ENCODE data around the gene TPK1. TPM values are rescaled to one million over a fixed set of nuclear protein-coding genes. Genes with fewer than 3 reads are reported as not detected.
"Not testable (repeated sequence)": the region's sequence is repeated elsewhere in the genome, so short reads cannot be mapped to it uniquely, and the experiment has no call there.

TPK1 gene
- polyA plus RNA-seq, 4 donors: 2.7 to 21.9 (median 15.3) TPM

- no peak for FAIRE-seq
- no peak overlapping the region for H3K27ac ChIP-seq (ENCODE audit: low read depth in 1 of 3, low read length in 2 of 3)
Observed at GRCh38 chr7:144818511-144818910, 17.3 kb downstream of the TPK1 start.

DNA sequence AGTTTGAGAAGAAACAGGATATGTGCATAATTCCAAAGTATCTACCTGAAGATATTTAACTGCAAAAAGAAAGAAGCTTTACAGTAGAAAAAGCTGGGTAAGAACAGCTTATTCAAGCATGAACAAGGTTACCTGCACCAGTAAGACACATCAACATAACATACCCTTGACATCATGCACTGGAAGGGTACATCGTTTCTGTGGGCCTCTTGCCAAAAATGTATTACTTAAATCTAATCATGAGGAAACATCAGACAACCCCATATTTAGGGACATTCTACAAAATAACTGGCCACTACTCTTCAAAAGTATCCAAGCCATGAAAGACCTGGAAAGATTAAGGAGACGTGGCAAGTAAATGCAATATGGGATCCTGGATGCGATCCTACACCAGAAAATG, 18.9 kb downstream of the TPK1 start:
- H3K27ac ChIP-seq (ENCODE audit: low read depth in 1 of 3, low read length in 2 of 3): no peak overlapping the region
- 74 to 83% (median 83%) methylated on average over 3 of the region's 3 CpGs for WGBS, 3 donors
- FAIRE-seq: no peak

More at GRCh38 chr7:144818511-144818910, 17.3 kb downstream of the TPK1 start:
- no peaks in the 10 kb centered on the region for H3K9me3 ChIP-seq (ENCODE audit: control insufficient read depth in 2 of 2, insufficient read depth in 1 of 2, low read depth in 1 of 2, low read length in 1 of 2)
- DNase-seq: no peak
- H3K4me3 ChIP-seq (ENCODE audit: low read depth in 1 of 3, low read length in 3 of 3): no peak overlapping the region
- 49 to 80% (median 57%) methylated on average over 4 of the region's 4 CpGs for WGBS, 3 donors
- no peaks in the 10 kb centered on the region for H3K27me3 ChIP-seq (ENCODE audit: control insufficient read depth in 3 of 3, insufficient read depth in 3 of 3, low read length in 3 of 3)
- H3K36me3 ChIP-seq (ENCODE audit: control insufficient read depth in 3 of 3, insufficient read depth in 2 of 3, low read depth in 1 of 3, low read length in 3 of 3): no peaks in the 10 kb centered on the region
- peaks cover 4 to 6% (median 5%) of the 10 kb centered on the region in 3 donors for H3K4me1 ChIP-seq (ENCODE audit: control insufficient read depth in 3 of 3, insufficient read depth in 2 of 3, low read depth in 1 of 3, low read length in 2 of 3)

GRCh38 chr7:144814299-144814698, 21.6 kb downstream of the TPK1 start:
- Histone ChIP-seq H3K9me3 (ENCODE audit: control insufficient read depth in 2 of 2, insufficient read depth in 1 of 2, low read depth in 1 of 2, low read length in 1 of 2) (no peaks in the 10 kb centered on the region), H3K36me3 (ENCODE audit: control insufficient read depth in 3 of 3, insufficient read depth in 2 of 3, low read depth in 1 of 3, low read length in 3 of 3) (no peaks in the 10 kb centered on the region), H3K27ac (ENCODE audit: low read depth in 1 of 3, low read length in 2 of 3) (no peak overlapping the region), H3K27me3 (ENCODE audit: control insufficient read depth in 3 of 3, insufficient read depth in 3 of 3, low read length in 3 of 3) (no peaks in the 10 kb centered on the region), H3K4me3 (ENCODE audit: low read depth in 1 of 3, low read length in 3 of 3) (no peak overlapping the region), H3K4me1 (ENCODE audit: control insufficient read depth in 3 of 3, insufficient read depth in 2 of 3, low read depth in 1 of 3, low read length in 2 of 3) (peaks cover 0 to 10% (median 0%) of the 10 kb centered on the region in 3 donors)
- WGBS, 3 donors: 88 to 95% (median 93%) methylated on average over 1 of the region's 1 CpG
- FAIRE-seq: no peak
- DNase-seq: no peak

More for the DNA sequence above, 18.9 kb downstream of the TPK1 start:
- H3K4me1 ChIP-seq (ENCODE audit: control insufficient read depth in 3 of 3, insufficient read depth in 2 of 3, low read depth in 1 of 3, low read length in 2 of 3): peaks cover under 1 to 10% (median 3%) of the 10 kb centered on the region in 3 donors
- H3K4me3 ChIP-seq (ENCODE audit: low read depth in 1 of 3, low read length in 3 of 3): no peak overlapping the region
- H3K36me3 ChIP-seq (ENCODE audit: control insufficient read depth in 3 of 3, insufficient read depth in 2 of 3, low read depth in 1 of 3, low read length in 3 of 3): no peaks in the 10 kb centered on the region
- H3K27me3 ChIP-seq (ENCODE audit: control insufficient read depth in 3 of 3, insufficient read depth in 3 of 3, low read length in 3 of 3): no peaks in the 10 kb centered on the region
- DNase-seq: no peak
- no peaks in the 10 kb centered on the region for H3K9me3 ChIP-seq (ENCODE audit: control insufficient read depth in 2 of 2, insufficient read depth in 1 of 2, low read depth in 1 of 2, low read length in 1 of 2)

- peaks cover 0 to 5% (median 0%) of the 10 kb centered on the region in 3 donors for H3K4me1 ChIP-seq (ENCODE audit: control insufficient read depth in 3 of 3, insufficient read depth in 2 of 3, low read depth in 1 of 3, low read length in 2 of 3)
- FAIRE-seq (no peak), DNase-seq (peak in 1 of 2 donors; percentile 24)
- WGBS, 3 donors: 60 to 74% (median 65%) methylated on average over 5 of the region's 5 CpGs
- H3K9me3 ChIP-seq (ENCODE audit: control insufficient read depth in 2 of 2, insufficient read depth in 1 of 2, low read depth in 1 of 2, low read length in 1 of 2): no peaks in the 10 kb centered on the region
- H3K4me3 ChIP-seq (ENCODE audit: low read depth in 1 of 3, low read length in 3 of 3): no peak overlapping the region
- H3K27ac ChIP-seq (ENCODE audit: low read depth in 1 of 3, low read length in 2 of 3): peak overlapping the region in 1 of 3 donors; percentile 24
- H3K27me3 ChIP-seq (ENCODE audit: control insufficient read depth in 3 of 3, insufficient read depth in 3 of 3, low read length in 3 of 3): no peaks in the 10 kb centered on the region
- no peaks in the 10 kb centered on the region for H3K36me3 ChIP-seq (ENCODE audit: control insufficient read depth in 3 of 3, insufficient read depth in 2 of 3, low read depth in 1 of 3, low read length in 3 of 3)
Observed at GRCh38 chr7:144812379-144813283, 23.2 kb downstream of the TPK1 start.

DNA sequence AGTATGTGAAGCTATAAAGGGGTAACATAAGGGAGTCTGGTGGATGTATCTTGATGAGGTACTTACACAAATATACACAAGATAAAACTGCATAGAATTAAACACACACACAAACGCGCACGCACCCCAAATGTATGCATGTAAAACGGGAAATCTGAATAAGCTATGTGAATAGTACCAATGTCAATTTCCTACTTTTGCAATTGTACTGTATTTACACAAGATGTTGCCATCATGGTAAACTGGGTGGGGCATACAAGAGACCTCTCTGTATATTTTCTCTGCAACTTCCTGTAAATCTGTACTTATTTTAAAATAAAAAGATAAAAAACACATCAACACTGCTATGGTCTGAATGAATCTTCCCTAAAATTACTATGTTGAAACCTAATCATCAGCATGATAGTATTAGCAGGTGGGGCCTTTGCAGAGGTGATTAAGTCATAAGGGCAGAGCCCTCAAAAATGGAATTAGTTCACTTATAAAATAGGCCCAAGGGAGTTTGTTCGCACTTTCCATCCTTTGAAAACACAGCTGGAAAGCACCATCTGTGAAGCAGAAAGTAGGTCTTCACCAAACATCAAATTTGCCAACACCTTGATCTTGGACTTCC, 30.1 kb downstream of the TPK1 start:
- peaks cover 0 to 3% of the 10 kb centered on the region in 2 donors for H3K9me3 ChIP-seq (ENCODE audit: control insufficient read depth in 2 of 2, insufficient read depth in 1 of 2, low read depth in 1 of 2, low read length in 1 of 2)
- H3K4me3 ChIP-seq (ENCODE audit: low read depth in 1 of 3, low read length in 3 of 3): no peak overlapping the region
- no peak for DNase-seq
- 95 to 97% (median 95%) methylated on average over 5 of the region's 5 CpGs for WGBS, 3 donors
- no peak for FAIRE-seq
- H3K4me1 ChIP-seq (ENCODE audit: control insufficient read depth in 3 of 3, insufficient read depth in 2 of 3, low read depth in 1 of 3, low read length in 2 of 3): no peaks in the 10 kb centered on the region
- no peaks in the 10 kb centered on the region for H3K27me3 ChIP-seq (ENCODE audit: control insufficient read depth in 3 of 3, insufficient read depth in 3 of 3, low read length in 3 of 3)
- no peak overlapping the region for H3K27ac ChIP-seq (ENCODE audit: low read depth in 1 of 3, low read length in 2 of 3)
- no peaks in the 10 kb centered on the region for H3K36me3 ChIP-seq (ENCODE audit: control insufficient read depth in 3 of 3, insufficient read depth in 2 of 3, low read depth in 1 of 3, low read length in 3 of 3)

DNA sequence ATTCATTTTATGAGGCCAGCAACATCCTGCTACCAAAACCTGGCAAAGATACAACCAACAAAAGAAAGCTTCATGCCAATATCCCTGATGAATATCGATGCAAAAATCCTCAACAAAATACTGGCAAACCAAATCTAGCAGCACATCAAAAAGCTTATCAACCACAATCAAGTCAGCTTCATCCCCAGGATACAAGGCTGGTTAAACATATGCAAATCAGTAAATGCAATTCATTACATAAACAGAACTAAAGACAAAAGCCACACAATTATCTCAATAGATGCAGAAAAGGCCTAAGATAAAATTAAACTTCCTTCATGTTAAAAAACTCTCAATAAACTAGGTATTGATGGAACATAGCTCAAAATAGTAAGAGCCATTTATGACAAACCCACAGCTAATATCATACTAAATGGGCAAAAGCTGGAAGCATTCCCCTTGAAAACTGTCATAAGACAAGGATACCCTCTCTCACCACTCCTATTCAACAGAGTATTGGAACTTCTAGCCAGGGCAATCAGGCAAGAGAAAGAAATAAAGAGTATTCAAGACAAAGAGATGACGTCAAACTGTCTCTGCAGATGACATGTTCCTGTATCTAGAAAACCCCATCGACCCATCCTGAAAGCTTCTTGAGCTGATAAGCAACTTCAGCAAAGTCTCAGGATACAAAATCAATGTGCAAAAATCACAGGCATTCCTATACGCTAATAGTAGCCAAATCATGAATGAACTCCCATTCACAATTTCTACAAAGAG, 35.0 kb downstream of the TPK1 start:
- not testable (repeated sequence) for FAIRE-seq; H3K9me3 ChIP-seq (ENCODE audit: control insufficient read depth in 2 of 2, insufficient read depth in 1 of 2, low read depth in 1 of 2, low read length in 1 of 2); DNase-seq; H3K4me3 ChIP-seq (ENCODE audit: low read depth in 1 of 3, low read length in 3 of 3); H3K4me1 ChIP-seq (ENCODE audit: control insufficient read depth in 3 of 3, insufficient read depth in 2 of 3, low read depth in 1 of 3, low read length in 2 of 3); H3K36me3 ChIP-seq (ENCODE audit: control insufficient read depth in 3 of 3, insufficient read depth in 2 of 3, low read depth in 1 of 3, low read length in 3 of 3); H3K27ac ChIP-seq (ENCODE audit: low read depth in 1 of 3, low read length in 2 of 3); H3K27me3 ChIP-seq (ENCODE audit: control insufficient read depth in 3 of 3, insufficient read depth in 3 of 3, low read length in 3 of 3)
- WGBS, 3 donors: 74 to 91% (median 84%) methylated on average over 4 of the region's 4 CpGs

GRCh38 chr7:144796919-144797318, 38.9 kb downstream of the TPK1 start:
- no peaks in the 10 kb centered on the region for H3K4me1 ChIP-seq (ENCODE audit: control insufficient read depth in 3 of 3, insufficient read depth in 2 of 3, low read depth in 1 of 3, low read length in 2 of 3)
- H3K27me3 ChIP-seq (ENCODE audit: control insufficient read depth in 3 of 3, insufficient read depth in 3 of 3, low read length in 3 of 3): no peaks in the 10 kb centered on the region
- FAIRE-seq (no peak), DNase-seq (no peak)
- H3K9me3 ChIP-seq (ENCODE audit: control insufficient read depth in 2 of 2, insufficient read depth in 1 of 2, low read depth in 1 of 2, low read length in 1 of 2): peaks cover 0 to 8% of the 10 kb centered on the region in 2 donors
- H3K4me3 ChIP-seq (ENCODE audit: low read depth in 1 of 3, low read length in 3 of 3): no peak overlapping the region
- H3K36me3 ChIP-seq (ENCODE audit: control insufficient read depth in 3 of 3, insufficient read depth in 2 of 3, low read depth in 1 of 3, low read length in 3 of 3): peaks cover 0 to 4% (median 0%) of the 10 kb centered on the region in 3 donors
- 94 to 97% (median 96%) methylated on average over 5 of the region's 5 CpGs for WGBS, 3 donors
- no peak overlapping the region for H3K27ac ChIP-seq (ENCODE audit: low read depth in 1 of 3, low read length in 2 of 3)

DNA sequence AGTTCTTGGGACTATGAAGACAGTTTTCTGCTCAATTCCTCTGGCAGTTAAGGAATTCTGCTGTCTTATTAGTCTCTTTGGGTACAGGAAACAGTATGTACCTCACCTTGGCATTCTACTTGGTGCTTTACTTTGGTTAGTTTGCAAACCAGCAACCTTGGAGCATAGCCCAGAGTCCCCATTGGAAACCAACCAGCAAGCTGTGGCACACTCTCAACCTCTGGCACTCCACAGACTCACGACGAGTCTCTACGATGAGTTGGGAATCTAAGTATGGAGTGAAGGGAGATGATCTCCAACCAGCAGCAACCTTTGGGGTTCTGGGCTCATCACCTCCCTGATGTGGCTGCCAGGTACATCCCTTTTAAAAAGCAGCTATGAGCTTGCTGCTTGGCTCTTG, 43.8 kb downstream of the TPK1 start:
- Histone ChIP-seq H3K9me3 (ENCODE audit: control insufficient read depth in 2 of 2, insufficient read depth in 1 of 2, low read depth in 1 of 2, low read length in 1 of 2) (peaks cover 0 to 5% of the 10 kb centered on the region in 2 donors), H3K36me3 (ENCODE audit: control insufficient read depth in 3 of 3, insufficient read depth in 2 of 3, low read depth in 1 of 3, low read length in 3 of 3) (peaks cover 0 to 4% (median 0%) of the 10 kb centered on the region in 3 donors), H3K27me3 (ENCODE audit: control insufficient read depth in 3 of 3, insufficient read depth in 3 of 3, low read length in 3 of 3) (no peaks in the 10 kb centered on the region), H3K27ac (ENCODE audit: low read depth in 1 of 3, low read length in 2 of 3) (no peak overlapping the region), H3K4me3 (ENCODE audit: low read depth in 1 of 3, low read length in 3 of 3) (no peak overlapping the region), H3K4me1 (ENCODE audit: control insufficient read depth in 3 of 3, insufficient read depth in 2 of 3, low read depth in 1 of 3, low read length in 2 of 3) (no peaks in the 10 kb centered on the region)
- DNase-seq (no peak), FAIRE-seq (no peak)
- 95 to 99% (median 98%) methylated on average over 3 of the region's 3 CpGs for WGBS, 3 donors
